Hepatocyte (in vitro differentiated cells): ENCODE results near the gene PPP1R3D. TPM values are rescaled to one million over a fixed set of nuclear protein-coding genes. Genes with fewer than 3 reads are reported as not detected.
"Not testable (repeated sequence)": the region's sequence is repeated elsewhere in the genome, so short reads cannot be mapped to it uniquely, and the experiment has no call there.

ENCODE experiments used
- DNase-seq: peaks from one replicate; pipeline ENCODE4 v3.0.0-alpha.2; 2016; ENCODE audit warnings: low spot score
- H2AFZ ChIP-seq: fragments of 200-600 bp; sonication (generic); 2 replicates; pipeline ENCODE4 v1.6.0; 2016; ENCODE audit warnings: antibody characterized with exemption, mild to moderate bottlenecking
- H3K27ac ChIP-seq: fragments of 200-600 bp; sonication (generic); 2 replicates; pipeline ENCODE4 v1.5.1; 2016; ENCODE audit warnings: mild to moderate bottlenecking
- H3K27me3 ChIP-seq: fragments of 200-600 bp; sonication (generic); 2 replicates; pipeline ENCODE4 v1.6.1; 2016
- H3K36me3 ChIP-seq: fragments of 200-600 bp; sonication (generic); replicated peaks from 2 replicates; pipeline ENCODE4 v1.5.1; 2016; ENCODE audit warnings: low read depth; ENCODE audit not compliant: insufficient read depth
- H3K4me1 ChIP-seq: fragments of 200-600 bp; sonication (generic); 2 replicates; pipeline ENCODE4 v1.5.1; 2016; ENCODE audit warnings: mild to moderate bottlenecking, moderate library complexity; ENCODE audit not compliant: insufficient read depth
- H3K4me2 ChIP-seq: fragments of 200-600 bp; sonication (generic); 2 replicates; pipeline ENCODE4 v1.6.0; 2016
- H3K4me3 ChIP-seq: fragments of 200-600 bp; sonication (generic); 2 replicates; pipeline ENCODE4 v1.5.1; 2016; ENCODE audit warnings: mild to moderate bottlenecking
- H3K79me2 ChIP-seq: fragments of 200-600 bp; sonication (generic); 2 replicates; pipeline ENCODE4 v1.6.0; 2017; ENCODE audit warnings: mild to moderate bottlenecking
- H3K9me2 ChIP-seq: fragments of 200-600 bp; sonication (generic); replicated peaks from 2 replicates; pipeline ENCODE4 v1.6.0; 2017; ENCODE audit warnings: mild to moderate bottlenecking; ENCODE audit not compliant: insufficient read depth
- H3K9me3 ChIP-seq: fragments of 200-600 bp; sonication (generic); 2 replicates; pipeline ENCODE4 v1.5.1; 2016; ENCODE audit warnings: low read depth, mild to moderate bottlenecking
- H4K20me1 ChIP-seq: fragments of 200-600 bp; sonication (generic); 2 replicates; pipeline ENCODE4 v1.6.0; 2016; ENCODE audit warnings: mild to moderate bottlenecking; ENCODE audit not compliant: insufficient read depth, poor library complexity, severe bottlenecking
- CTCF ChIP-seq: fragments of 200-600 bp; sonication (generic); IDR thresholded peaks from 2 replicates; pipeline ENCODE4 v1.5.1; 2016; ENCODE audit warnings: antibody characterized with exemption, mild to moderate bottlenecking; ENCODE audit not compliant: poor library complexity
- EZH2 ChIP-seq: fragments of 200-600 bp; sonication (generic); IDR thresholded peaks from 2 replicates; pipeline ENCODE4 v1.6.1; 2016; ENCODE audit warnings: antibody characterized with exemption, mild to moderate bottlenecking, borderline replicate concordance
- EZH2phosphoT487 ChIP-seq: fragments of 200-600 bp; sonication (generic); IDR thresholded peaks from one replicate; pipeline ENCODE4 v1.6.1; 2018; ENCODE audit warnings: antibody characterized with exemption, mild to moderate bottlenecking, low read depth, moderate library complexity; ENCODE audit not compliant: unreplicated experiment, severe bottlenecking
- WGBS: methylation state at CpG from one replicate; pipeline ENCODE4 v1.1.6; 2016; ENCODE audit warnings: low lambda C conversion rate; ENCODE audit errors: missing lambda C conversion rate; 5-methylcytosine and 5-hydroxymethylcytosine counted together
- polyA plus RNA-seq: library from polyadenylated mRNA; unstranded; fragments of >200 nt; fragmentation: Nextera tagmentation; extraction: Ambion mirVana; gene quantifications from 2 replicates; pipeline ENCODE4 v1.2.1, GENCODE V29; 2016
- total RNA-seq: library from RNA; depleted of rRNA; stranded (reverse); fragments of >200 nt; gene quantifications from 2 replicates; pipeline ENCODE4 v1.2.3, GENCODE V29; 2014

PPP1R3D gene
- total and polyA plus RNA-seq, 2 experiments from 2014 or later, result 3.4 to 7.0 TPM

GRCh38 chr20:59891581-59891980 is 48.5 kb downstream of the PPP1R3D start:
- H3K36me3 ChIP-seq, result no peaks in the 10 kb centered on the region
- H4K20me1 ChIP-seq, result no peaks in the 10 kb centered on the region
- H3K4me3 ChIP-seq, result no peak overlapping the region
- no peaks in the 10 kb centered on the region for H3K79me2 ChIP-seq
- no peak overlapping the region for H3K4me2 ChIP-seq
- no peaks in the 10 kb centered on the region for H3K9me2 ChIP-seq
- WGBS, result 91% methylated on average over 1 of the region's 1 CpG
- TF ChIP-seq CTCF (no peak), EZH2 (no peak), EZH2phosphoT487 (no peak)
- no peak overlapping the region for H3K27ac ChIP-seq
- no peaks in the 10 kb centered on the region for H3K27me3 ChIP-seq
- H3K4me1 ChIP-seq, result peaks cover 12% of the 10 kb centered on the region
- DNase-seq, result no peak
- no peak overlapping the region for H2AFZ ChIP-seq
- no peaks in the 10 kb centered on the region for H3K9me3 ChIP-seq

- DNase-seq, H3K36me3 ChIP-seq, H2AFZ ChIP-seq, H4K20me1 ChIP-seq, H3K4me3 ChIP-seq, H3K79me2 ChIP-seq, H3K4me1 ChIP-seq, H3K9me3 ChIP-seq, H3K4me2 ChIP-seq, H3K27ac ChIP-seq, H3K9me2 ChIP-seq, H3K27me3 ChIP-seq: not testable (repeated sequence)
- WGBS, result 79% methylated on average over 2 of the region's 2 CpGs
Measured at GRCh38 chr20:59890035-59890434, 50.1 kb downstream of the PPP1R3D start.

GRCh38 chr20:59888050-59888449 is 52.1 kb downstream of the PPP1R3D start:
- no peak overlapping the region for H3K27ac ChIP-seq
- H3K79me2 ChIP-seq, result no peaks in the 10 kb centered on the region
- H3K4me1 ChIP-seq, result no peaks in the 10 kb centered on the region
- H3K27me3 ChIP-seq, result no peaks in the 10 kb centered on the region
- no peaks in the 10 kb centered on the region for H4K20me1 ChIP-seq
- no peaks in the 10 kb centered on the region for H3K9me2 ChIP-seq
- DNase-seq, result no peak
- no peaks in the 10 kb centered on the region for H3K36me3 ChIP-seq
- no peaks in the 10 kb centered on the region for H3K9me3 ChIP-seq
- TF ChIP-seq CTCF, result no peak
- TF ChIP-seq EZH2phosphoT487, result no peak
- no peak for TF ChIP-seq EZH2
- H3K4me2 ChIP-seq, result no peak overlapping the region
- H3K4me3 ChIP-seq, result no peak overlapping the region
- 93% methylated on average over 1 of the region's 1 CpG for whole genome bisulfite sequencing
- H2AFZ ChIP-seq, result no peak overlapping the region

Other genes starting within 250 kb of the PPP1R3D start
- gene SYCP2, start 6.7 kb downstream of the PPP1R3D start, total RNA-seq, result 1.5 and 1.7 TPM in 2 replicates
- gene SYCP2, start 6.7 kb downstream of the PPP1R3D start, polyA plus RNA-seq, result 1.1 and 1.2 TPM in 2 replicates
- 10.9 and 14.7 TPM in 2 replicates for gene FAM217B, start 84 bp upstream of the PPP1R3D start, total RNA-seq
- 15.2 and 15.3 TPM in 2 replicates for gene FAM217B, start 84 bp upstream of the PPP1R3D start, polyA plus RNA-seq
- 0.88 and 2.2 TPM in 2 replicates for gene CDH26, start 18.1 kb upstream of the PPP1R3D start, total RNA-seq
- gene CDH26, start 18.1 kb upstream of the PPP1R3D start, polyA plus RNA-seq, result 0.96 and 2.3 TPM in 2 replicates